Right atrium auricular region (tissue), 2 donors: ENCODE measurements around the gene CCIN. TPM values are rescaled to one million over a fixed set of nuclear protein-coding genes. Genes with fewer than 3 reads are reported as not detected.
"Not testable (repeated sequence)": the region's sequence is repeated elsewhere in the genome, so short reads cannot be mapped to it uniquely, and the experiment has no call there.

Experiments
- DNase-seq: peaks from one replicate; pipeline ENCODE4 v3.0.0-alpha.2; 2019; ENCODE audit warnings: low spot score
- H3K27ac ChIP-seq, 2 donors: fragments of 200-600 bp; sonication (generic); 1 replicate in 1 of 2; 2 replicates in 1 of 2; pipeline ENCODE4 v1.5.1; 2016 to 2019
- H3K27me3 ChIP-seq, 2 donors: fragments of 200-600 bp; sonication (generic); one replicate each; pipeline versions ENCODE4 v1.5.1 to v1.6.0; 2017 to 2019
- H3K36me3 ChIP-seq: fragments of 200-600 bp; sonication (generic); one replicate; pipeline ENCODE4 v1.5.1; 2016
- H3K4me1 ChIP-seq, 2 donors: fragments of 200-600 bp; sonication (generic); one replicate each; pipeline versions ENCODE4 v1.5.1 to v1.6.0; 2017 to 2019
- H3K4me3 ChIP-seq, 2 donors: fragments of 200-600 bp; sonication (generic); 1 replicate in 1 of 2; 2 replicates in 1 of 2; pipeline ENCODE4 v1.5.1; 2017 to 2019; ENCODE audit warnings: mild to moderate bottlenecking in 1 of 2, moderate library complexity in 1 of 2
- H3K9me3 ChIP-seq, 2 donors: fragments of 200-600 bp; sonication (generic); one replicate each; pipeline ENCODE4 v1.5.1; 2019
- CTCF ChIP-seq, 2 donors: fragments of 200-600 bp; sonication (generic); IDR thresholded peaks; one replicate each; pipeline ENCODE4 v1.5.1; 2019; ENCODE audit warnings: antibody characterized with exemption in 2 of 2
- total RNA-seq, 2 donors: library from RNA; depleted of rRNA; stranded (reverse); fragments of >200 nt; gene quantifications; one replicate each; pipeline ENCODE4 v1.1.0, GENCODE V29; 2016

Gene CCIN
- total RNA-seq, 2 donors from 2014 or later, result not detected

DNA sequence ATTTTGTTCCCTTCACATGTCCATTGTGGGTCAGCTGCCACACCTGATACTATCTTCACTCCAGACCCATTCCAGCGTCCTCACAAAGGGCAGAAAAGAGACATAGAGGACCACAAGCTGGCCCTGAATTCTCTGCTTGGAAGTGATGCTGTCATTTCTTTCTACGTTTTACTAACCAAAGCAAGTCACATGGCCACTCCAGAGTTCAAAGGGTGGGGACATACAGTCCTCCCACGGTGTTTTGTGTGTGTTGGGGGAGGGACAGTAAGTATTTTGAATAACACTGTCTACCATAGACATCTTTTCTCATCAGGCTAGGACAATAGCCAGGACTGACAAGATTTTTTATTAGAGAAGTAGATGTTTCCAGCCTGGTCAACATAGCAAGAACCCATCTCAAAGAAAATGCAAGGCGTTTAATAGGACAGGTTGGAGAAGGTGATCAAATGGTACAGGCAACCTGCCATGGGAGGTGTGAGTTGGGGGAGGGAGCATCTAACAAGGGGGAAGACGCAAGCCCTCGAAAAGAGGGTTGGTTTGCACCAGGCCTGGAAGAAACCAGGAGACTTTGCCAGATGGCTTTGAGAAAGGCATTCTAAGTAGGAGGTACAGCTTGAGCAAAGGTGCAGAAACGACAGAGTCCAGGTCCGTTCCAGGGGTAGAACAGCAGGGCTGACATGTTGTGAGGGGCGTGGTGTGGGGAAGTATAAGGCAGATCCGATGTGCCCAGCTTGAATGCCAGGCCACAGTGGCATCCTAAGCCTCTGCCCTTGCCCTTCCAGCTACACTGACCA, 43.9 kb upstream of the CCIN start:
- no peak for TF ChIP-seq CTCF (IDR thresholded peaks at IDR 0.05)
- Histone ChIP-seq H3K27ac (no peak overlapping the region), H3K4me1 (no peaks in the 10 kb centered on the region), H3K9me3 (no peaks in the 10 kb centered on the region), H3K27me3 (no peaks in the 10 kb centered on the region), H3K36me3 (peaks cover 18% of the 10 kb centered on the region), H3K4me3 (no peak overlapping the region)
- no peak for DNase-seq

DNA sequence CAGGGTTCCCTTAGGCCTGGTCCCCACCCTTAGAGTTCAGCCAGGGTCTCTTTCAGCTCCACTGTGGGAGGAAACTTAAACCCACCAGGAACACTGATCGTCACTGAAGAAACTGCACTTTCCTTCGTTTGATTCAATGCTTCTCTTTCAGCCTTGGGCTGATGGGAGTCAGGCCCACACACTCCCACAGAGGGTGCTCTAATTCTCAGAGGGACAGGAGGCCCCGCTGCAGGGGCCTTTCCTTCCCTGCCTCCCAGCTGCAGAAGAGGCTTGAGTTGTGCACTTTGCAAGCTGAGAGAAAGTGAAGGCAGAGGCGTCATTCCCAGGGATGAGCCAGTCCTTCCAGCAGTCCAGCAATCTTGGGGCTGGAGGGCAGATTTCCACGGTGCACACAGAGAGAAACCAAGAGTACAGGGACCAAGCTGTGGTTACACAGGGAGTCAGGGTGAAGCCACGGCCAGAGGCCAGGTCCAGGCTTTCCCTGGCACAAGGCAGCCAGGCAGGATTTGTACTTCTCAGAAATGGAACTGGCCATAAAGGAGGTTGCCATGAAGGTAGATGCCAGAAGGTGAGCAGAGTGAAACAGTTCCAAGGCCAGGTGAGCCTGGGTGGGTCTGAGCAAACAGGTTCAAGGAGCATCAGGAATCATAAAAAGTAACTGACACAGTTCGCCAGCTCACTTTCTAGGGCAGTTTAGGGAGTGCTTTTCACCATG, 43.0 kb upstream of the CCIN start:
- Histone ChIP-seq H3K4me3 (no peak overlapping the region), H3K4me1 (no peaks in the 10 kb centered on the region), H3K36me3 (peaks cover 18% of the 10 kb centered on the region), H3K27ac (no peak overlapping the region), H3K27me3 (no peaks in the 10 kb centered on the region), H3K9me3 (no peaks in the 10 kb centered on the region)
- no peak for TF ChIP-seq CTCF (IDR thresholded peaks at IDR 0.05)
- DNase-seq, result no peak

DNA sequence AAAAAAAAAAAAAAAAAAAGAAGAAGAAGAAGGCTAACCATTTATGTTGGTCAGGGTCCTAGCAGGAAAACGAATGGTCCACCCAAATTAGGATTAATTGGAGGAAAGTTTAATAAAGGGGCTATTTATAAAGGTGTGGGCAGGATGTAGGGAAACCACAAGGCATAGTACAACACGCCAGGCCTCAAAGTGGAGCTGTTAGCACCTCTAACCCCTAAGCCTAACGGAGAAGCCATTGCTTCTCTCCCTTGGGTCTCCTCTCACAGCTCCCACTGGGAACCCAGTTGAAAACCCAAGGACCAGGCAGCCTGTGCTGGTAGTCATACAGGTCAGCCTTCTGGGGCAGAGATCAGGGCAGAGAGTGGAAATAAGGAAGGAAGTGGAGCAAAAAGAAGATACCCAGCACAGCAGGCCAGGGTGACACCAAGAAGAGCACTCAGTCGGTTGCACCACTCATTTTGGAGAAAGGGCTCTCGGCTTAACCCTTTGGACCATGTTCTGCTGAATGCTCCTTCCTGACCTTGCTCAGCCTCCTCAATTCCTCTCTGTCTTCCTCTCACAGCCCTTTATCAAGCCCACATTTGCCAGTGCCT, 41.4 kb upstream of the CCIN start:
- no peak for DNase-seq
- Histone ChIP-seq H3K4me1 (no peaks in the 10 kb centered on the region), H3K4me3 (no peak overlapping the region), H3K9me3 (no peaks in the 10 kb centered on the region), H3K27me3 (no peaks in the 10 kb centered on the region), H3K27ac (no peak overlapping the region), H3K36me3 (peaks cover 4% of the 10 kb centered on the region)
- no peak for TF ChIP-seq CTCF (IDR thresholded peaks at IDR 0.05)

DNA sequence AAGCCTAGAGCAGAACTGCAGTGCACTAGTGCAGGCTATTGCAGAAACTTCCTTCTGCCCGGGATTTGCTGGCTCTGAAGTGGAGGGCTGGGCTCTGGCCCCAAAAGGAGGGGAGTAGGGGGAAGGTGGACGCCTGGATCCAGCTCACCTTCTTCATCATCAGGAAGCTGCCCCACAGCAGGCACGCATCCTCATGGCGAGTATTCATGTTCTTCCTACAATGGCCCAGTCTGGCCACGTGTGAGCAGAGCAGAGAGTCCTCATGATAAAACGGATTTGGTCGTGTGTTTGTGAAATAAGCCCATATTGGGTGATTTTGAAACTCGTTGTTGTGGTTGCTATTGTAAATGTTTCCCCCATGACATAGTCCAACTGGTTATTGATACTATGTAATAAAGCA, 40.8 kb upstream of the CCIN start:
- Histone ChIP-seq H3K27ac (no peak overlapping the region), H3K4me3 (no peak overlapping the region), H3K4me1 (no peaks in the 10 kb centered on the region), H3K27me3 (no peaks in the 10 kb centered on the region), H3K9me3 (no peaks in the 10 kb centered on the region), H3K36me3 (no peaks in the 10 kb centered on the region)
- DNase-seq, result peak; percentile 59
- TF ChIP-seq CTCF (IDR thresholded peaks at IDR 0.05), result no peak

GRCh38 chr9:36129139-36129538, 40.0 kb upstream of the CCIN start:
- TF ChIP-seq CTCF (IDR thresholded peaks at IDR 0.05), result no peak
- Histone ChIP-seq H3K4me3 (no peak overlapping the region), H3K9me3 (no peaks in the 10 kb centered on the region), H3K27ac (no peak overlapping the region), H3K36me3 (no peaks in the 10 kb centered on the region), H3K27me3 (no peaks in the 10 kb centered on the region), H3K4me1 (no peaks in the 10 kb centered on the region)
- peak; percentile 58 for DNase-seq

DNA sequence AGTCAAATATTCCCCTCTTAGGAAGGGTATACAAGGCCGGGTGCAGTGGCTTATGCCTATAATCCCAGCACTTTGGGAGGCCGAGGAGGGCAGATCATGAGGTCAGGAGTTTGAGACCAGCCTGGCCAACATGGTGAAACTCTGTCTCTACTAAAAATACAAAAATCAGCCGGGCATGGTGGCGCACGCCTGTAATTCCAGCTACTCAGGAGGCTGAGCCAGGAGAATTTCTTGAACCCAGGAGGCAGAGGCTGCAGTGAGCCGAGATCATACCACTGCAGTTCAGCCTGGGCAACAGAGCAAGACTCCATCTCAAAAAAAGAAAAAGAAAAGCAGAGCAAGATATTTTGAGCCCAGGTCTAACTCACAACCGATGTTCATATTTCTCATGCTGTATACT, 37.5 kb upstream of the CCIN start:
- DNase-seq, H3K27me3 ChIP-seq, H3K9me3 ChIP-seq, H3K36me3 ChIP-seq, H3K4me1 ChIP-seq, H3K4me3 ChIP-seq: not testable (repeated sequence)
- peak overlapping the region in 1 of 2 donors; percentile 10 for H3K27ac ChIP-seq
